ENCODE results near the gene KCNS1. TPM values are rescaled to one million over a fixed set of nuclear protein-coding genes. Genes with fewer than 3 reads are reported as not detected.

Gene KCNS1
- total RNA-seq, 1 experiment from 2014 or later: not detected

DNA sequence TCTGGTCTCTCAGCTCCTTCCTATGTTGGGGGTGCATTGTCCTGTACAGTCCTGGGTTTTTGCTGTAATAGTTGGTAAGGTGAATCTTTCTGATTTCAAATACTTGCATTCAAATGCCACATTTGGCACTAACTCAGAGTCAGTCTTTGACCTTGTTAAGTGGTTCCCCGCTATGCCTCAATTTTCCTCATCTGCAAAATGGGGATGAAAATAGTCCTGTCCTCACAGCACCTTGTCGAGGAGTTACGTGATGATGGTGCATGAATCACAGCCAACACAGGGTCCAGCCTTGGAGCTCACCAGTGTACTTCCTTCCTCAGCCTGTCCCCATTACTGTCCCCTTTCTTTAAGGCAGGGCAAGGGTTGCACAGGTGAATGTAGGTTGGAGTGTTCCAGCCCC, 12.9 kb upstream of the KCNS1 start:
- no peak for ATAC-seq
- no peaks in the 10 kb centered on the region for H3K36me3 ChIP-seq (ENCODE audit: control insufficient read depth, insufficient read depth, low read length)
- BruUV-seq (replicated peaks): no TSS peak
- no peak for DNase-seq (ENCODE audit: low read depth, low spot score)
- CTCF ChIA-PET: interaction anchor here (0.6 to 1.5 kb wide), 2 partner anchors 156 to 176 kb away, joined by 3 to 4 read pairs; no protein-coding TSS in a partner anchor
- no peaks in the 10 kb centered on the region for H3K4me1 ChIP-seq (ENCODE audit: control insufficient read depth, insufficient read depth, low read length)
- no peaks in the 10 kb centered on the region for H3K9me3 ChIP-seq (ENCODE audit: control insufficient read depth, insufficient read depth, low read depth, low read length)
- intact Hi-C loops (cut with micrococcal nuclease; ENCODE audit: unreplicated experiment) (no loop called here), in situ Hi-C loops (cut with HindIII; ENCODE audit: low pct_unique_long_range_greater_than_20kb, low sequenced_read_pairs) (no loop called here)
- H3K27me3 ChIP-seq (ENCODE audit: control insufficient read depth, insufficient read depth, low read length): peaks cover 4% of the 10 kb centered on the region; the same call in 1 of the 2 replicates
- POLR2A ChIA-PET: no interaction called here
- TF ChIP-seq, protein P1, sequence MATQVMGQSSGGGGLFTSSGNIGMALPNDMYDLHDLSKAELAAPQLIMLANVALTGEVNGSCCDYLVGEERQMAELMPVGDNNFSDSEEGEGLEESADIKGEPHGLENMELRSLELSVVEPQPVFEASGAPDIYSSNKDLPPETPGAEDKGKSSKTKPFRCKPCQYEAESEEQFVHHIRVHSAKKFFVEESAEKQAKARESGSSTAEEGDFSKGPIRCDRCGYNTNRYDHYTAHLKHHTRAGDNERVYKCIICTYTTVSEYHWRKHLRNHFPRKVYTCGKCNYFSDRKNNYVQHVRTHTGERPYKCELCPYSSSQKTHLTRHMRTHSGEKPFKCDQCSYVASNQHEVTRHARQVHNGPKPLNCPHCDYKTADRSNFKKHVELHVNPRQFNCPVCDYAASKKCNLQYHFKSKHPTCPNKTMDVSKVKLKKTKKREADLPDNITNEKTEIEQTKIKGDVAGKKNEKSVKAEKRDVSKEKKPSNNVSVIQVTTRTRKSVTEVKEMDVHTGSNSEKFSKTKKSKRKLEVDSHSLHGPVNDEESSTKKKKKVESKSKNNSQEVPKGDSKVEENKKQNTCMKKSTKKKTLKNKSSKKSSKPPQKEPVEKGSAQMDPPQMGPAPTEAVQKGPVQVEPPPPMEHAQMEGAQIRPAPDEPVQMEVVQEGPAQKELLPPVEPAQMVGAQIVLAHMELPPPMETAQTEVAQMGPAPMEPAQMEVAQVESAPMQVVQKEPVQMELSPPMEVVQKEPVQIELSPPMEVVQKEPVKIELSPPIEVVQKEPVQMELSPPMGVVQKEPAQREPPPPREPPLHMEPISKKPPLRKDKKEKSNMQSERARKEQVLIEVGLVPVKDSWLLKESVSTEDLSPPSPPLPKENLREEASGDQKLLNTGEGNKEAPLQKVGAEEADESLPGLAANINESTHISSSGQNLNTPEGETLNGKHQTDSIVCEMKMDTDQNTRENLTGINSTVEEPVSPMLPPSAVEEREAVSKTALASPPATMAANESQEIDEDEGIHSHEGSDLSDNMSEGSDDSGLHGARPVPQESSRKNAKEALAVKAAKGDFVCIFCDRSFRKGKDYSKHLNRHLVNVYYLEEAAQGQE (IDR thresholded peaks at IDR 0.05; ENCODE audit: insufficient read depth in 1 of 2, low read depth in 2 of 2, low read length in 1 of 2): no peak
- TF ChIP-seq TCF7L2 (IDR thresholded peaks at IDR 0.05; ENCODE audit: low read depth, low read length) (no peak), POLR2AphosphoS5 (IDR thresholded peaks at IDR 0.05; ENCODE audit: low read depth, low read length) (no peak), SIN3A (IDR thresholded peaks at IDR 0.05; ENCODE audit: borderline replicate concordance, insufficient read depth, low read depth, low read length) (no peak)
- TF ChIP-seq, protein P2, sequence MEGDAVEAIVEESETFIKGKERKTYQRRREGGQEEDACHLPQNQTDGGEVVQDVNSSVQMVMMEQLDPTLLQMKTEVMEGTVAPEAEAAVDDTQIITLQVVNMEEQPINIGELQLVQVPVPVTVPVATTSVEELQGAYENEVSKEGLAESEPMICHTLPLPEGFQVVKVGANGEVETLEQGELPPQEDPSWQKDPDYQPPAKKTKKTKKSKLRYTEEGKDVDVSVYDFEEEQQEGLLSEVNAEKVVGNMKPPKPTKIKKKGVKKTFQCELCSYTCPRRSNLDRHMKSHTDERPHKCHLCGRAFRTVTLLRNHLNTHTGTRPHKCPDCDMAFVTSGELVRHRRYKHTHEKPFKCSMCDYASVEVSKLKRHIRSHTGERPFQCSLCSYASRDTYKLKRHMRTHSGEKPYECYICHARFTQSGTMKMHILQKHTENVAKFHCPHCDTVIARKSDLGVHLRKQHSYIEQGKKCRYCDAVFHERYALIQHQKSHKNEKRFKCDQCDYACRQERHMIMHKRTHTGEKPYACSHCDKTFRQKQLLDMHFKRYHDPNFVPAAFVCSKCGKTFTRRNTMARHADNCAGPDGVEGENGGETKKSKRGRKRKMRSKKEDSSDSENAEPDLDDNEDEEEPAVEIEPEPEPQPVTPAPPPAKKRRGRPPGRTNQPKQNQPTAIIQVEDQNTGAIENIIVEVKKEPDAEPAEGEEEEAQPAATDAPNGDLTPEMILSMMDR (IDR thresholded peaks at IDR 0.05): no peak
- no peak overlapping the region for H3K27ac ChIP-seq (ENCODE audit: low read length)
- H3K4me3 ChIP-seq (ENCODE audit: low read depth in 2 of 2, low read length in 2 of 2): no peak overlapping the region

DNA sequence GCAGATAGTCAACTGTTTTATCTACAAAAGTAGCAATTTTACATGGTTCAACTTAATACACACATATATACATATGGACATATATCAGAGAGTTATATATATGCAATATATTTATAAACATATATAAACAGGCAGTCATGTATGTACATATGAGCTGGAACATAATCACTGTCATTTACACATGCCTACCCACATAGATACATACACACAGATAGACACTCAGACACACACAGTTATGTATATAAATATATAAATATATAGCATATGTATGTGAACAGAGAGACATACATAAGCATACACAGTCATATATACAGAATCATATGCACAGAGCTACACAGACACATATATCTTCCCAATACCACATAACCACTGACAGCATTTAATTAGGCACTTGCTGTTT, 11.8 kb upstream of the KCNS1 start:
- POLR2A ChIA-PET: no interaction called here
- Histone ChIP-seq H3K4me1 (ENCODE audit: control insufficient read depth, insufficient read depth, low read length) (no peaks in the 10 kb centered on the region), H3K36me3 (ENCODE audit: control insufficient read depth, insufficient read depth, low read length) (no peaks in the 10 kb centered on the region), H3K27ac (ENCODE audit: low read length) (no peak overlapping the region), H3K27me3 (ENCODE audit: control insufficient read depth, insufficient read depth, low read length) (no peaks in the 10 kb centered on the region), H3K4me3 (ENCODE audit: low read depth in 2 of 2, low read length in 2 of 2) (no peak overlapping the region), H3K9me3 (ENCODE audit: control insufficient read depth, insufficient read depth, low read depth, low read length) (no peaks in the 10 kb centered on the region)
- DNase-seq (ENCODE audit: low read depth, low spot score) (no peak), ATAC-seq (no peak)
- TF ChIP-seq TCF7L2 (IDR thresholded peaks at IDR 0.05; ENCODE audit: low read depth, low read length) (no peak), POLR2AphosphoS5 (IDR thresholded peaks at IDR 0.05; ENCODE audit: low read depth, low read length) (no peak), SIN3A (IDR thresholded peaks at IDR 0.05; ENCODE audit: borderline replicate concordance, insufficient read depth, low read depth, low read length) (no peak)
- TF ChIP-seq, protein P1 (IDR thresholded peaks at IDR 0.05; ENCODE audit: insufficient read depth in 1 of 2, low read depth in 2 of 2, low read length in 1 of 2): no peak
- TF ChIP-seq, protein P2 (IDR thresholded peaks at IDR 0.05): no peak
- in situ Hi-C loops (cut with HindIII; ENCODE audit: low pct_unique_long_range_greater_than_20kb, low sequenced_read_pairs) (no loop called here), intact Hi-C loops (cut with micrococcal nuclease; ENCODE audit: unreplicated experiment) (no loop called here)
- BruUV-seq (replicated peaks): no TSS peak
- CTCF ChIA-PET: interaction anchor here (0.9 to 1.7 kb wide), 5 partner anchors 13 to 199 kb away, joined by 3 to 7 read pairs (median 6); no protein-coding TSS in a partner anchor

Data from Panc1 (cell line).